Activated naive CD4-positive, alpha-beta T cell treated with anti-CD3 and anti-CD28 coated beads, Interleukin-2, amount 50 U/mL, for 24 hours (primary cell): ENCODE results near the gene BRAT1.
"Not testable (repeated sequence)": the region's sequence is repeated elsewhere in the genome, so short reads cannot be mapped to it uniquely, and the experiment has no call there.

Experiments used
- H3K27ac Mint-ChIP-seq: one replicate; pipeline ENCODE4 v1.8.0; 2021; ENCODE audit warnings: mild to moderate bottlenecking, mixed read lengths
- H3K27me3 Mint-ChIP-seq: one replicate; pipeline ENCODE4 v1.8.0; 2021; ENCODE audit warnings: mixed read lengths
- H3K36me3 Mint-ChIP-seq: one replicate; pipeline ENCODE4 v1.8.0; 2021; ENCODE audit warnings: mixed read lengths
- H3K4me1 Mint-ChIP-seq: one replicate; pipeline ENCODE4 v1.8.0; 2021; ENCODE audit warnings: mixed read lengths
- H3K4me3 Mint-ChIP-seq: one replicate; pipeline ENCODE4 v1.8.0; 2021; ENCODE audit warnings: mild to moderate bottlenecking, mixed read lengths
- H3K9me3 Mint-ChIP-seq: one replicate; pipeline ENCODE4 v1.8.0; 2021; ENCODE audit warnings: mixed read lengths

Gene BRAT1

DNA sequence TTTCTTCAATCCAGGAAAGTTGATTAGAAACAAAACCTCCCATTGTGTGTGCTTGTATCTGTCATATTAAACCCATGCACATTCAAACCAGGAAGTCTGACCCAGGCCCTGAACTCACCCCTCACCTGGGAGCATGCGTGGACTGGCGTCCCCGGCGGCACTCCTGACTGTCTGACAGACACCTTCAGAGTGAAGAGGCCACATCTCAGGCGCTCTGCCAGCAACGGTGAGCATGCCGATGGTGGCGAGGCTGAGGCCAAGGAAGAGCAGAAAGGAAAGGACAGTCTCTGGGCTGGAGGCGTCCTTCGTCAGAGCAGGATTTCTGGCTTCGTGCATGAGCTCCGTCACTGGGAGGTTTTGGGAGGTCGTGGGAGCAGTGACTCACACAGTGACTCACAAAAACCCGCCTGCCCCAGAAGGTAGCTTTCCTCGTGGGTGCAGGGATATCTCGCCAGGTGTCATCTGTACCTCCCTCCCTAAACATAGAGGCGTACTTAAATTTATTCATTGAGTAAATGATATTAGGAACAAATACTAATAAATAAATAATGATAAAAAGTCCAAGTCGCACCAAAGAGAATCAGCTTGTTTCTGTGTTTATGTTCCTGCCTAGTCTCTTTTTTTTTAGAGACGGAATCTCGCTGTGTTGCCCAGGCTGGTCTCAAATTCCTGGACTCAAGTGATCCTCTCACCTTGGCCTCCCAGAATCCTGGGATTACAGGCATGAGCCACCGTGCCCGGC is 16.9 kb upstream of the BRAT1 start:
- no peak overlapping the region for H3K27ac Mint-ChIP-seq
- peaks cover 4% of the 10 kb centered on the region for H3K36me3 Mint-ChIP-seq
- no peaks in the 10 kb centered on the region for H3K9me3 Mint-ChIP-seq
- no peak overlapping the region for H3K4me3 Mint-ChIP-seq
- H3K27me3 Mint-ChIP-seq = no peaks in the 10 kb centered on the region
- peaks cover 4% of the 10 kb centered on the region for H3K4me1 Mint-ChIP-seq

DNA sequence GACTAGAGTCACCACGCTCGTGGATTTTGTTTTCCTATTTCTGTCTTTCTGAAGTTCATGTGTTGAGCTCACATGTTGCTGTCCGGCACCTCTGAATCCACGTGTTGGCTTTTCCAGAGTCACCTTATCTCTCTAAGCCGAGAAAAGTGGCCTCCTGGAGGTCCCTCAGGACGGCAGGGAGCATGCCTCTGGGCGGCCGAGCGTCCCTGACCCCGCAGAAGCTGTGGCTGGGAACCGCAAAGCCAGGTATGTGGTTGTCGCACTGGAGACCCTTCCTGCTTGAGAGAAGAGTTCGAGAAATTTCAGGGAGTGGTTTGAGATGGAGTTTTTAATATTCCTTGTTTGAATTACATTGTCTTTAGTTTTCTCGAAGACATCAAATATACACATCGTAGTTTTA is 16.1 kb upstream of the BRAT1 start:
- H3K9me3 Mint-ChIP-seq = no peaks in the 10 kb centered on the region
- H3K4me3 Mint-ChIP-seq = no peak overlapping the region
- H3K27me3 Mint-ChIP-seq = no peaks in the 10 kb centered on the region
- peaks cover 4% of the 10 kb centered on the region for H3K4me1 Mint-ChIP-seq
- H3K36me3 Mint-ChIP-seq = peaks cover 4% of the 10 kb centered on the region
- no peak overlapping the region for H3K27ac Mint-ChIP-seq

DNA sequence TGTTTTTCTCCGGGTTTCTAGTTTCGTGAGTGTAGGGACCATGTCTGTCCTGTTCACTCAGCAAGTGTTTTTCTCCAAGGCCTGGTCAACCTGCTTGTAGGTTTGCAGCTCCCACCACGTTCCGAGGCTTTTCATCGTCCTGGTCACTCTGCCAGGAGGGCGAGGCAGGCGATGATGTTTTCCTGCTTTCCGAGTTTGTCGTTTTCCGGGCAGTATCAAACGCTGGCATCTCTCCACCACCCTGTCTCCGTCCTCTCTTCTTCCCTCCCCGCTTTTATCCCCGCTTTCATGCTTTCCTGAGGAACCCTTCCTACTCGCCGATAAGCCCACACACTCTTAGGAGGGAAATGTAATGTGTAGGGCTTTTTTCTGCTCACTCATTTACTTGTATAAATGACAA is 14.7 kb upstream of the BRAT1 start:
- H3K27ac Mint-ChIP-seq = no peak overlapping the region
- H3K4me3 Mint-ChIP-seq = no peak overlapping the region
- H3K4me1 Mint-ChIP-seq = peaks cover 4% of the 10 kb centered on the region
- no peaks in the 10 kb centered on the region for H3K27me3 Mint-ChIP-seq
- H3K9me3 Mint-ChIP-seq = no peaks in the 10 kb centered on the region
- H3K36me3 Mint-ChIP-seq = peaks cover 4% of the 10 kb centered on the region

DNA sequence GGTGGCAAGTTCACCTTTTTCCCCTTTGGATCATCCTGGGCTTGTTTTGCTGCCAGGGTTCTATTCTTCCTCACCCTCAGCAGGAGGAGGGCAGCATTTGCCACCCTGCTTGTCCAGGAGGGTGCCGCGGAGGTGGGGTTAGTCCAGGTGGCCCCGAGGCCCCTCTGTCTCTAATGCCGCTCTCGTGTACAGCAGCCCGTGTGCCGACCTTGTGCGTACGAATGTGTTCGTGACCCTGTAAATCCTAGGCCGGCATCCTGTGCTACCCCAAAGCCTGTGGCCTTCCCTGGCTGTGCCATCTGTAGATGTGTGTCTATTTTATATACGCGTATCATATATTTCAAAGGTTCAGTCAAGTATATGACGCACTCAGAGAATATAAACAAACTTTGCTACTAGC is 14.1 kb upstream of the BRAT1 start:
- Mint-ChIP-seq H3K9me3 (no peaks in the 10 kb centered on the region), H3K27ac (no peak overlapping the region), H3K36me3 (peaks cover 4% of the 10 kb centered on the region), H3K4me1 (peaks cover 4% of the 10 kb centered on the region), H3K27me3 (no peaks in the 10 kb centered on the region), H3K4me3 (no peak overlapping the region)

DNA sequence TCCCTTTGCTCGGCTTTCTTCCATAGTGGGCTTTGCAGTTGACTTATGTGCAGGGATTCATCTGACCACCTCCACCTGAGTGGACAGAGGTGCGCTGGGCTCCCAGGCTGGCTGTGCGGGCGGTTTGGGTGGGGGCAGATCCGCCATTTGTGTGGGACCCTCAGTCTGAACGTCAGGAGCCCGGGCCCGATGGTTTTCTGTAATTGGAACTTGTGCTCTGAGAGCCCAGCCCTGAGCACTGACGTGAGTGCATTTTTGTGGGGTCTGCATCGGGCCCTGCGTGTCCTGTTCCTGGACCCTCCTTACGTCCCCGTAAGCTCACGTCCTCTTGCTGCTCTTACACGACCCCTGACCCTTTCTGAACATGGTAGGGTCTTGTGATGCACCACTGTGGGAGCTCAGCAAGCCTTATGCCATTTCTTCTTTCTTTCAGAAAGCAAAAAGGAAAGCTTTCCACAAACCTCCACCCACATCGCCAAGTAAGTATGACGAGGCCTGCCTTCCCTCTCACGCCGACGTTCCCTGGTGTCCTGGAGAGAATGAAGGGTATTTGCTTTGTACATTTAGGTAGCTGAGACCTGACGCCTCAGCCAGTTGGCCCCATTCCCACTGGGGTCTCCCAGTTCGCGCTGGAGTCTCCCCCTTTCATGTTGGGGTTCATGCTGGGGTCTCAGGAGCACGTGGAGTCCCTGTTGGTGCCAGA is 13.3 kb upstream of the BRAT1 start:
- H3K36me3 Mint-ChIP-seq = peaks cover 4% of the 10 kb centered on the region
- H3K4me1 Mint-ChIP-seq = peaks cover 4% of the 10 kb centered on the region
- H3K27ac Mint-ChIP-seq = no peak overlapping the region
- no peak overlapping the region for H3K4me3 Mint-ChIP-seq
- no peaks in the 10 kb centered on the region for H3K9me3 Mint-ChIP-seq
- H3K27me3 Mint-ChIP-seq = no peaks in the 10 kb centered on the region

DNA sequence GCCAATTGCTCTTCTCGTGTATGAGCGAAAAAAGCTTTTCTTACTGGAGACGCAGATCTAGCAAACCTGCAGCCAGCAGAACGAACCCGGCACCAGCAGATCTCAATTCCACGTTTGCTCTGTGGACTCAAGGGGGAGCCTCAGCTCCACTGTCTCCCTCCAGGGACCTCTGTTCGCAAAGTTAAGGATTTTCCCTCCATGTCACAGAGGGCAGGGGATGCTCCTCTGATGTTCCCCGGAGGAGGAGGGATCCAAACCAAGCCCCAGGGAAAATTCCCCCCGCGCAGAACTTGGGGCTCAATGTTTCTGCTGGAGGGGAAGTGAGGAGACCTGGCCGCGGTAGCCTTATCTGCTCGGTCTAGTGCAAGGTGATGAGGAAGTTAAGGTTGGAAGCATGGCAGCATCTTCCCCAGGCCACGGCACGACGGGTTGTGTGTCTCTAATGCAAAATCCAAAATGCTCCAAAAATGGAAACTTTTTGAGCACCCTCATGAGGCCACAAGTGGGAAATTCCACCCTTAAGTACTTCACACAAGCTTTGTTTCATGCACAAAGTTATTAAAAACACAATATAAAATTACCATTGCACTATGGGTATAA is 12.5 kb upstream of the BRAT1 start:
- no peaks in the 10 kb centered on the region for H3K27me3 Mint-ChIP-seq
- H3K27ac Mint-ChIP-seq = no peak overlapping the region
- H3K9me3 Mint-ChIP-seq = no peaks in the 10 kb centered on the region
- H3K36me3 Mint-ChIP-seq = peaks cover under 1% of the 10 kb centered on the region
- peaks cover 4% of the 10 kb centered on the region for H3K4me1 Mint-ChIP-seq
- no peak overlapping the region for H3K4me3 Mint-ChIP-seq

DNA sequence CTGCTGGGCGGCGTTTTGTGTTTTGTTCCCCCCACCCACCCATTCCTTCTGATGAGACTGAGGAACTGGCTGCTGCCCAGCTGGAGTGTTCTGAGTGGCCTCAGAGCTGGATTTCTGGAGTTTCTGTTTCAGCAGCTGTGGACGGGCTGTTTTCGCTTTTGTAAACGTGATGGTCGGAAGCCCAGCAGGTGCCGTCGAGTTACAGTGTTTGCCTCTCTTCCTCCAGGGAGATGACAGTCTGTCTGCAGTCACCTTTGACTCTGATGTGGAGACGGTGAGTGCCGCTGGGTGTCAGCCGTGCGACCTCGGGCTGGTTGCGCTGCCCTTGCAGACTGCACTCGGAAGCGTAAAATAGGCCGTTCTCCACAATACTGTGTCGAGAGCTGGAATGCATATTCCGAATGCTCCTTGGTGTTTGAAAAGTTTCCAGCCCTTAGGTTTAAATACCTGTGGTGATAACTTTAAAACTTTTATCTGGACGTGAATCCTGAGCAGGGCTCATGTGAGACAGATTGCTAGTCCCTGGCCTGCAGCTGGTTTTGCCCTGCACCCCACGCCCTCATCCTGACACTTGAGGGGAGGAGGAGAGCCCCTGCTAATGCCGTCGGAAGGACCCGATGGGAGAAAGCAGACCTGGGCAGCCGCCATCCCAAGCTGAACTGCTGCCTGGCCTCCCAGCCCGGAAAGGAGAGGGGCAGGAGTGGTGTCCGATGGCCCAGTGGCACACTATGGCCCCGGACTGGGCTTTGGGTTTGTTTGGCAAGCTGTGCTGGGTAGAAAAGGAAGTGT is 11.8 kb upstream of the BRAT1 start:
- no peaks in the 10 kb centered on the region for H3K27me3 Mint-ChIP-seq

DNA sequence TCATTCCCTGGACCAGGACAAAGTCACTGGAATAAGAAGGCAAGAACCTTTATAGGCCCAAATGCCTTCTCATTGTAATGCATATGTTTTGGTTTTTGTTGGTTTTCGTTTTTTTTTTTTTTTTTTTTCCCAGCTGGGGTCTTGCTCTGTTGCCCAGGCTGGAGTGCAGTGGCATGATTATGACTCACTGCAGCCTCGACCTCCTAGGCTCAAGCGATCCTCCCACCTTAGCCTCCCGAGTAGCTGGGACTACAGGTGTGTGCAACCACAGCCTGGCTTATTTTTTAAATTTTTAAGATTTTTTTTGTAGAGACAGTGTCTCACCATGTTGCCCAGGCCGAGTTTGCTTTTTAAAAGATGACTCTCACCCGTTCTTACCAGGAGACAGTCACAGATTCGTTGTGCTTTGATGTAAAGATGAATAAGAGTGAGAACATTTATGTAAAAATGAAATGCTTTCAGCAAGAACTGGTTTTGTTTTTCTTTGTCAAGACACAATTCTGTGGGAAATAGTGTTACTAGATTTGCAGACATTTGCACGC is 11.1 kb upstream of the BRAT1 start:
- Mint-ChIP-seq H3K4me1 (peaks cover 4% of the 10 kb centered on the region), H3K27ac (no peak overlapping the region), H3K9me3 (no peaks in the 10 kb centered on the region), H3K36me3 (no peaks in the 10 kb centered on the region), H3K27me3 (no peaks in the 10 kb centered on the region), H3K4me3 (no peak overlapping the region)

More for the DNA sequence above, 11.8 kb upstream of the BRAT1 start:
- Mint-ChIP-seq H3K4me3 (no peak overlapping the region), H3K27ac (no peak overlapping the region), H3K36me3 (no peaks in the 10 kb centered on the region), H3K9me3 (no peaks in the 10 kb centered on the region), H3K4me1 (peaks cover 2% of the 10 kb centered on the region)

DNA sequence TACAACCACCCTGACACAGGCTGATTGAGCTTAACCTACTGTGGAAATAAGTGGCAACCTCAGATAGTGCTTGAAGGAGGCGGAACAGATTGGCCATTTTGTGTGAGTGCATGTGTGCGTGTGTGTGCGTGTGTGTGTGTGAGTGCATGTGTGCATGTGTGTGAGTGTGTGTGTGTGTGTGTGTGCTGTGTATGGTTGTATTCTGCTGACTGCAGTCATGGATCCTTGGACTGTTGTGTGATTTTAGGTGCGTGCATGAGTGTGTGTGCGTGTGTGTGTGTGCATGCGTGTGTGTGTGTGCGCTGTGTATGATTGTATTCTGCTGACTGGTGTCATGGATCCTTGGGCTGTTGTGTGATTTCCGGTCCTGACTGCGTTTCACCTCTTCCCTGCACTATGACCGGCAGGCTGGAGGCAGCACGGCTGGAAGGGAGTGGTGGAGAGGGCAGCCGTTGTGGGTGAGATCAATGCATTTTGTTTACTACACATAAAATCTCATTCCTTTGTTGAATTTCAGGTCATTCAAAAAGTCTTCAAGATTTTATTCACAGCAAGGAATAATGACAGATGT is 9.7 kb upstream of the BRAT1 start:
- Mint-ChIP-seq H3K27me3 (no peaks in the 10 kb centered on the region), H3K9me3 (no peaks in the 10 kb centered on the region), H3K4me3 (no peak overlapping the region), H3K27ac (no peak overlapping the region), H3K36me3 (no peaks in the 10 kb centered on the region), H3K4me1 (peaks cover 5% of the 10 kb centered on the region)

DNA sequence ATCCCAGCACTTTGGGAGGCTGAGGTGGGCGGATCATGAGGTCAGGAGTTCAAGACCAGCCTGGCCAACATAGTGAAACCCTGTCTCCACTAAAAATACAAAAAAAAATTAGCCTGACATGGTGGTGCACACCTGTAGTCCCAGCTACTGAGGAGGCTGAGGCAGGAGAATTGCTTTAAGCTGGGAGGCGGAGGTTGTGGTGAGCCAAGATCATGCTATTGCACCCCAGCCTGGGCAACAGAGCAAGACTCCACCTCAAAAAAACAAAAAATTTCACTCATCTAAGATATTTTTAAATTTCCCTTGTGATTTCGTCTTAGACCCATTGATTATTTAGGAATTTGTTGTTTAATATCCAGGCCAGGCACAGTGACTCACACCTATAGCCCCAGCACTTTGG is 8.6 kb upstream of the BRAT1 start:
- not testable (repeated sequence) for H3K36me3 Mint-ChIP-seq, H3K27ac Mint-ChIP-seq, H3K27me3 Mint-ChIP-seq, H3K4me1 Mint-ChIP-seq, H3K4me3 Mint-ChIP-seq, H3K9me3 Mint-ChIP-seq

DNA sequence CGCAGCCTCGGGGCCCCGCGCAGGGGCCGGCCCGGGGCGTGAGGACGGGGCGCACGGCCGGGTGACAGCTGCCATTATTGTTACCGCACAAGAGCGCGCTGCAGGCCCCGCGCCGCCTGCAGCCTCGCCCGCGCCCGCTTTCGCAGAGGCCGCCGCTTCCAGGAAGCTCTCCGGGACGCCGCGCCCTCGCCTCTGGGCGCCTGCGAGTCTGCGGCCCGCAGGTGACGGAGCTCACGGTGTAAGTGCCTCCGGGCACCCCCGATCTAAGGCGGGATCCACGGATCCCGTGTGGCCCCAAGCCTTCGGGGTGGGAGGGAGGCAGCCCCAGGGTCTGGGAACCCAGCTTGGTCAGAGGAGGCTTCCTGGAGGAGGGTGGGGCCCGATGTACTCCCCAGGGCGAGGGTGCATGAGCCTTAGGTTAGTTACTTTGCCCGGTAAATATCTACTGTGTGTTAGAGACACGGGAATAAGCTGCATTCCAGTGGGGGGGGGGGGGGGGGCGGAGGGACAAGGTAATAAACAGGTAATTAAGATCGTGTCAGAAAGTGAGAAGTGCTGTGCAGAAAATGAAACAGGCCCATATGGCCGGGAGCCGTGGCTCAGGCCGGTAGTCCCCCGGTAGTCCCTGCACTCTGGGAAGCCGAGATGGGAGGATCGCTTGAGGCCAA is 4.1 kb upstream of the BRAT1 start:
- no peaks in the 10 kb centered on the region for H3K27me3 Mint-ChIP-seq
- no peaks in the 10 kb centered on the region for H3K9me3 Mint-ChIP-seq
- no peaks in the 10 kb centered on the region for H3K36me3 Mint-ChIP-seq
- H3K4me1 Mint-ChIP-seq = peaks cover 20% of the 10 kb centered on the region
- peak overlapping the region; percentile 74 for H3K4me3 Mint-ChIP-seq
- no peak overlapping the region for H3K27ac Mint-ChIP-seq

DNA sequence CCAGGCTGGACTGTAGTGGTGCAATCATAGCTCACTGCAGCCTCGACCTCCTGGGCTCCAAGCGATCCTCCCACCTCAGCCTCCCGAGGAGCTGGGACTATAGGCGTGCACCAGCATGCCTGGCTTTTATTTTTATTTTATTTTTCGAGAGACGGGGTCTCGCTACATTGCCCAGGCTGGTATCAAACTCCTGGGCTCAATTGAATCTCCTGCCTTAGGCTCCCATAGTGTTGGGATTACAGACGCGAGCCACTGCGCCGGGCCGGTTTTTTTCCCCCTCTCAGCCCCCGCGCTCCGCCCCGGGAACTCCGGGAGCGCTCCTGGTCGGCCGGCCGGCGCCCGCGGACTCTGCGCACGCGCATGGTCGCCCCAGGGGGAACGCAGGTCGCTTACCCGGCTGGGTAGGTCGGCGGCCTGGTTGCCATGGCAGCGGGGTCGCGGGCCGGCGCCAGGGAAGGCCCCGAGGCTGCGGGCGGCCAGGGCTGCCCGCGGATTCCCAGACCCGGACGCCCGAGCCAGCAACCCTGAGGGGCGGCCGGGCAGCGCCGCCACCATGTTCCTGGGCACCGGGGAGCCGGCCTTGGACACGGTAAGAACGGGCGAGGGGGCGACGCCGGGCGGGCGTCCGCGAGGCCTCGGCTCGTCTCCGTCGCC is 3.4 kb upstream of the BRAT1 start, which contains the start of gene IQCE:
TSS of gene IQCE (plus strand) at position 351 of the 654 bp plus-strand sequence. CDS start at position 554, 203 bp downstream.
- Mint-ChIP-seq H3K27ac (no peak within 1 kb of the TSS), H3K36me3 (no peaks in the 10 kb centered on the region), H3K27me3 (no peaks in the 10 kb centered on the region)

DNA sequence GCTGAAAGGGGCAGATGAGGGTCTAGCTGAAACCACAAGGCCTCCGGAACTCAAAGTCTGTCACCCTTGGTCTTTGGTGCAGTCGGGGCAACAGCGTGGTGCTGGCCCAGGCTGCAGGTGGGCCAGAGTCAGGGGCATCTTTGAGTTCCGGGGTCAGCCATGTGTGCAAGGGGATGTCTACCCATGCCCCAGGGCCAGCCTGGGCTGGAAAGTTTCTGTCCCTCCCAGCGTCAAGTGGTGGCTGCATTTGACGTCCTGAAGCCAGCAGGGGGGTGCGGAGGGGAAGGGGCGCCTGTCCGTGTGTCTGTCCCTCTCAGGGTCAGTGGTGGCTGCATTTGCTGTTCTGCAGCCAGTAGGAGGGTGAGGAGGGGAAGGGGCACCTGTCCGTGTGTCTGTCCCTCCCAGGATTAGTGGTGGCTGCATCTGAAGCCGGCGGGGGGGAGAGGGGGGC is 638 bp downstream of the BRAT1 start:
- no peaks in the 10 kb centered on the region for H3K27me3 Mint-ChIP-seq
- peaks cover 38% of the 10 kb centered on the region for H3K4me1 Mint-ChIP-seq
- H3K9me3 Mint-ChIP-seq = no peaks in the 10 kb centered on the region
- H3K36me3 Mint-ChIP-seq = no peaks in the 10 kb centered on the region
- H3K4me3 Mint-ChIP-seq = peak overlapping the region; percentile 88
- H3K27ac Mint-ChIP-seq = peak overlapping the region; percentile 79

More for the DNA sequence above, 3.4 kb upstream of the BRAT1 start, which contains the start of gene IQCE:
- H3K4me3 Mint-ChIP-seq = peak within 1 kb of the TSS; percentile 78
- peaks cover 26% of the 10 kb centered on the region for H3K4me1 Mint-ChIP-seq
- H3K9me3 Mint-ChIP-seq = no peaks in the 10 kb centered on the region
